Measurements from ENCODE around the gene AHCYL1.

The AHCYL1 gene

GRCh38 chr1:109944541-109944940, 40.0 kb upstream of the AHCYL1 start:
- peaks cover 10% of the 10 kb centered on the region for H3K4me1 ChIP-seq
- no peak overlapping the region for H2AFZ ChIP-seq
- no peak for TF ChIP-seq CTCF (IDR thresholded peaks at IDR 0.05)
- H3K9ac ChIP-seq, result no peak overlapping the region
- H3K36me3 ChIP-seq (ENCODE audit: control insufficient read depth, insufficient read depth, low read length), result no peaks in the 10 kb centered on the region
- no peaks in the 10 kb centered on the region for H3K79me2 ChIP-seq
- H3K4me3 ChIP-seq (ENCODE audit: low read depth, low read length), result no peak overlapping the region
- no peak overlapping the region for H3K27ac ChIP-seq
- no peaks in the 10 kb centered on the region for H3K9me3 ChIP-seq (ENCODE audit: control insufficient read depth, low read length)
- H3K27me3 ChIP-seq (ENCODE audit: control insufficient read depth, insufficient read depth, low read length), result no peaks in the 10 kb centered on the region
- H3K4me2 ChIP-seq (ENCODE audit: low read length), result no peak overlapping the region

- no peak overlapping the region for H3K27ac ChIP-seq
- H3K79me2 ChIP-seq, result no peaks in the 10 kb centered on the region
- peaks cover 10% of the 10 kb centered on the region for H3K4me1 ChIP-seq
- TF ChIP-seq CTCF (IDR thresholded peaks at IDR 0.05), result no peak
- no peaks in the 10 kb centered on the region for H3K27me3 ChIP-seq (ENCODE audit: control insufficient read depth, insufficient read depth, low read length)
- H3K36me3 ChIP-seq (ENCODE audit: control insufficient read depth, insufficient read depth, low read length), result no peaks in the 10 kb centered on the region
- H3K9ac ChIP-seq, result no peak overlapping the region
- no peak overlapping the region for H3K4me2 ChIP-seq (ENCODE audit: low read length)
- no peak overlapping the region for H3K4me3 ChIP-seq (ENCODE audit: low read depth, low read length)
- no peaks in the 10 kb centered on the region for H3K9me3 ChIP-seq (ENCODE audit: control insufficient read depth, low read length)
- H2AFZ ChIP-seq, result no peak overlapping the region
Measured at GRCh38 chr1:109946511-109946910, 38.1 kb upstream of the AHCYL1 start.

- no peak for TF ChIP-seq CTCF (IDR thresholded peaks at IDR 0.05)
Measured at GRCh38 chr1:109947582-109948284, 36.8 kb upstream of the AHCYL1 start.

GRCh38 chr1:109948285-109948630, 36.3 kb upstream of the AHCYL1 start:
- no peak overlapping the region for H2AFZ ChIP-seq
- H3K79me2 ChIP-seq, result no peaks in the 10 kb centered on the region
- no peak overlapping the region for H3K9ac ChIP-seq
- peak overlapping the region; percentile 92 for H3K27ac ChIP-seq
- H3K4me1 ChIP-seq, result peaks cover 10% of the 10 kb centered on the region
- H3K9me3 ChIP-seq (ENCODE audit: control insufficient read depth, low read length), result no peaks in the 10 kb centered on the region
- no peaks in the 10 kb centered on the region for H3K36me3 ChIP-seq (ENCODE audit: control insufficient read depth, insufficient read depth, low read length)
- peak overlapping the region; percentile 33 for H3K4me3 ChIP-seq (ENCODE audit: low read depth, low read length)
- no peaks in the 10 kb centered on the region for H3K27me3 ChIP-seq (ENCODE audit: control insufficient read depth, insufficient read depth, low read length)
- H3K4me2 ChIP-seq (ENCODE audit: low read length), result peak overlapping the region; percentile 66
- no peak for TF ChIP-seq CTCF (IDR thresholded peaks at IDR 0.05)

More at GRCh38 chr1:109947582-109948284, 36.8 kb upstream of the AHCYL1 start:
- Histone ChIP-seq H3K9me3 (ENCODE audit: control insufficient read depth, low read length) (no peaks in the 10 kb centered on the region), H3K4me2 (ENCODE audit: low read length) (peak overlapping the region; percentile 66), H2AFZ (peak overlapping the region; percentile 79), H3K36me3 (ENCODE audit: control insufficient read depth, insufficient read depth, low read length) (no peaks in the 10 kb centered on the region), H3K27ac (peak overlapping the region; percentile 92), H3K4me1 (peaks cover 10% of the 10 kb centered on the region), H3K9ac (no peak overlapping the region), H3K79me2 (no peaks in the 10 kb centered on the region), H3K27me3 (ENCODE audit: control insufficient read depth, insufficient read depth, low read length) (no peaks in the 10 kb centered on the region), H3K4me3 (ENCODE audit: low read depth, low read length) (peak overlapping the region; percentile 33)

GRCh38 chr1:109950038-109950437, 34.5 kb upstream of the AHCYL1 start:
- no peak overlapping the region for H3K4me2 ChIP-seq (ENCODE audit: low read length)
- H3K79me2 ChIP-seq, result no peaks in the 10 kb centered on the region
- no peak overlapping the region for H3K27ac ChIP-seq
- H3K9ac ChIP-seq, result no peak overlapping the region
- no peak overlapping the region for H3K4me3 ChIP-seq (ENCODE audit: low read depth, low read length)
- H3K9me3 ChIP-seq (ENCODE audit: control insufficient read depth, low read length), result no peaks in the 10 kb centered on the region
- H2AFZ ChIP-seq, result no peak overlapping the region
- H3K4me1 ChIP-seq, result peaks cover 10% of the 10 kb centered on the region
- TF ChIP-seq CTCF (IDR thresholded peaks at IDR 0.05), result no peak
- H3K36me3 ChIP-seq (ENCODE audit: control insufficient read depth, insufficient read depth, low read length), result no peaks in the 10 kb centered on the region
- H3K27me3 ChIP-seq (ENCODE audit: control insufficient read depth, insufficient read depth, low read length), result no peaks in the 10 kb centered on the region
